PC-9 (cell line): Measurements from ENCODE around the gene TTC5. TPM values are rescaled to one million over a fixed set of nuclear protein-coding genes. Genes with fewer than 3 reads are reported as not detected.

Experiments
- Bru-seq: library from RNA; stranded (reverse); fragments of 400-500 nt; gene quantifications from one replicate; lab custom pipeline; 2021; lab: Mats Ljungman, UMichigan
- BruChase-seq, 2 experiments: library from RNA; stranded (reverse); fragments of 400-500 nt; gene quantifications; one replicate each; lab custom pipeline; 2021; lab: Mats Ljungman, UMichigan
- BruUV-seq: library from RNA; stranded (reverse); fragments of 400-500 nt; replicated peaks from 2 replicates; lab custom pipeline; 2021; lab: Mats Ljungman, UMichigan
- CTCF ChIA-PET: fragments of 300-600 bp; sonication (Branson Sonifier 250); formaldehyde crosslinking; loops from one replicate; lab custom pipeline; 2022; ENCODE audit warnings: antibody characterized with exemption; lab: Charles Lee
- POLR2A ChIA-PET: fragments of 300-600 bp; sonication (Branson Sonifier 250); formaldehyde crosslinking; loops from one replicate; lab custom pipeline; 2022; ENCODE audit warnings: antibody characterized with exemption; ENCODE audit not compliant: unreplicated experiment; lab: Charles Lee
- DNase-seq, 2 experiments: peaks; one replicate each; pipeline versions ENCODE4 v3.0.0 to v3.0.0-alpha.2; 2015 to 2022; ENCODE audit warnings: mixed read lengths in 1 of 2
- H2AFZ ChIP-seq: fragments of 200-600 bp; sonication (generic); 2 replicates; pipeline ENCODE4 v1.8.1; 2017; ENCODE audit warnings: antibody characterized with exemption
- H3F3A ChIP-seq: fragments of 200-600 bp; sonication (generic); 2 replicates; pipeline ENCODE4 v1.8.1; 2017; ENCODE audit warnings: antibody characterized with exemption, mild to moderate bottlenecking, low read depth; ENCODE audit not compliant: insufficient read depth
- H3K27ac ChIP-seq: fragments of 200-600 bp; sonication (generic); 2 replicates; pipeline ENCODE4 v1.6.1; 2016; ENCODE audit warnings: mixed run types
- H3K27me3 ChIP-seq: fragments of 200-600 bp; sonication (generic); 2 replicates; pipeline ENCODE4 v1.6.1; 2016; ENCODE audit warnings: low read depth, mixed run types; ENCODE audit not compliant: insufficient read depth
- H3K36me3 ChIP-seq: fragments of 200-600 bp; sonication (generic); 2 replicates; pipeline ENCODE4 v1.6.1; 2016; ENCODE audit warnings: low read depth, mixed run types
- H3K4me1 ChIP-seq: fragments of 200-600 bp; sonication (generic); replicated peaks from 2 replicates; pipeline ENCODE4 v1.6.1; 2016; ENCODE audit warnings: mixed run types; ENCODE audit not compliant: insufficient read depth
- H3K4me2 ChIP-seq: fragments of 200-600 bp; sonication (generic); 2 replicates; pipeline ENCODE4 v1.6.1; 2017; ENCODE audit warnings: mixed run types
- H3K4me3 ChIP-seq: fragments of 200-600 bp; sonication (generic); 2 replicates; pipeline ENCODE4 v1.6.1; 2016; ENCODE audit warnings: mixed run types
- H3K79me2 ChIP-seq: fragments of 200-600 bp; sonication (generic); 2 replicates; pipeline ENCODE4 v1.6.1; 2017; ENCODE audit warnings: low read depth, mixed run types
- H3K9me2 ChIP-seq: fragments of 200-600 bp; sonication (generic); 2 replicates; pipeline ENCODE4 v1.8.1; 2017; ENCODE audit warnings: mild to moderate bottlenecking; ENCODE audit not compliant: insufficient read depth
- H3K9me3 ChIP-seq: fragments of 200-600 bp; sonication (generic); 2 replicates; pipeline ENCODE4 v1.8.1; 2016; ENCODE audit warnings: low read depth; ENCODE audit not compliant: insufficient read depth
- H4K20me1 ChIP-seq: fragments of 200-600 bp; sonication (generic); 2 replicates; pipeline ENCODE4 v1.8.1; 2017; ENCODE audit not compliant: insufficient read depth
- CTCF ChIP-seq: fragments of 200-600 bp; sonication (generic); conservative IDR thresholded peaks from 2 replicates; pipeline ENCODE4 v1.6.1; 2017; ENCODE audit warnings: mixed run types, antibody characterized with exemption, mild to moderate bottlenecking, moderate library complexity
- EZH2 ChIP-seq: fragments of 200-600 bp; sonication (generic); IDR thresholded peaks from 2 replicates; pipeline ENCODE4 v1.8.0; 2017; ENCODE audit warnings: antibody characterized with exemption, low read depth
- intact Hi-C: fragments of 100-400 bp; cut with micrococcal nuclease; formaldehyde crosslinking; loops from one replicate; pipeline ENCODE4 v1.10.0; 2022; ENCODE audit not compliant: unreplicated experiment
- long read RNA-seq: library from polyadenylated mRNA; stranded (forward); transcript quantifications from one replicate; pipeline ENCODE4 v2.0.0, GENCODE V29; 2022
- total RNA-seq: library from RNA; stranded (reverse); gene quantifications from 2 replicates; pipeline ENCODE4 v1.2.3, GENCODE V29; 2021

The TTC5 gene
- total RNA-seq (12.6 and 15.8 TPM in 2 replicates), Bru-seq, nascent RNA (percentile 52 among the genes with signal in this experiment), BruChase-seq, experiment 1, labeled RNA remaining after a 2-hour chase (percentile 51 among the genes with signal in this experiment), BruChase-seq, experiment 2, labeled RNA remaining after a 6-hour chase (percentile 59 among the genes with signal in this experiment)
- long read RNA-seq, full-length matches to known transcripts = 20 of 23 reads
- long read RNA-seq, partial matches to known transcripts = 2 of 23 reads
- long read RNA-seq, other reads (novel, unspliced or antisense) = 1 of 23 reads

- POLR2A ChIA-PET = no interaction called here
- BruUV-seq = TSS peak; percentile 66
Observed at GRCh38 chr14:20305265-20306078, at the start of gene TTC5. TTC5 (minus strand) TSS chr14:20305951; CDS start chr14:20305937, 14 bp downstream.

GRCh38 chr14:20350860-20351259 lies 45.1 kb upstream of the TTC5 start:
- no peak for DNase-seq
- CTCF ChIA-PET = no interaction called here
- Histone ChIP-seq H3K9me3 (no peaks in the 10 kb centered on the region), H3K27me3 (no peaks in the 10 kb centered on the region), H3K27ac (no peak overlapping the region), H3K9me2 (no peaks in the 10 kb centered on the region), H3K79me2 (no peaks in the 10 kb centered on the region), H4K20me1 (no peaks in the 10 kb centered on the region), H3K4me2 (no peak overlapping the region), H3K36me3 (no peaks in the 10 kb centered on the region), H2AFZ (no peak overlapping the region), H3F3A (no peaks in the 10 kb centered on the region), H3K4me1 (no peaks in the 10 kb centered on the region), H3K4me3 (no peak overlapping the region)
- POLR2A ChIA-PET = no interaction called here
- BruUV-seq = no TSS peak
- intact Hi-C loops = no loop called here
- no peak for TF ChIP-seq CTCF
- TF ChIP-seq EZH2 = no peak

More at GRCh38 chr14:20305265-20306078, at the start of gene TTC5:
- no peaks in the 10 kb centered on the region for H3K27me3 ChIP-seq
- H3F3A ChIP-seq = no peaks in the 10 kb centered on the region
- H3K4me3 ChIP-seq = peak within 1 kb of the TSS; percentile 88
- no peaks in the 10 kb centered on the region for H4K20me1 ChIP-seq
- peak within 1 kb of the TSS; percentile 97 for H2AFZ ChIP-seq
- no peak within 1 kb of the TSS for H3K27ac ChIP-seq
- peak within 1 kb of the TSS; percentile 87 for H3K4me2 ChIP-seq
- CTCF ChIA-PET = no interaction called here
- peaks cover 10% of the 10 kb centered on the region for H3K79me2 ChIP-seq
- no peaks in the 10 kb centered on the region for H3K36me3 ChIP-seq
- TF ChIP-seq CTCF = peak; percentile 81
- no peak for TF ChIP-seq EZH2
- H3K4me1 ChIP-seq = peaks cover 7% of the 10 kb centered on the region
- no peaks in the 10 kb centered on the region for H3K9me3 ChIP-seq
- peak; percentile 64 to 78 for DNase-seq
- intact Hi-C loops = no loop called here
- no peaks in the 10 kb centered on the region for H3K9me2 ChIP-seq

GRCh38 chr14:20350282-20350681 lies 44.5 kb upstream of the TTC5 start:
- POLR2A ChIA-PET = no interaction called here
- Histone ChIP-seq H3K27ac (no peak overlapping the region), H3K9me3 (no peaks in the 10 kb centered on the region), H3K4me2 (no peak overlapping the region), H3K9me2 (no peaks in the 10 kb centered on the region), H3K27me3 (no peaks in the 10 kb centered on the region), H3K4me1 (no peaks in the 10 kb centered on the region), H3F3A (no peaks in the 10 kb centered on the region), H4K20me1 (no peaks in the 10 kb centered on the region), H3K36me3 (no peaks in the 10 kb centered on the region), H3K79me2 (no peaks in the 10 kb centered on the region), H2AFZ (no peak overlapping the region), H3K4me3 (no peak overlapping the region)
- CTCF ChIA-PET = no interaction called here
- BruUV-seq = no TSS peak
- no peak for DNase-seq
- intact Hi-C loops = no loop called here
- TF ChIP-seq EZH2 (no peak), CTCF (no peak)
